ENCODE data around the gene RNASEH2A.

- no peak for TF ChIP-seq CTCF (IDR thresholded peaks at IDR 0.05)
- no peak for TF ChIP-seq POLR2A (IDR thresholded peaks at IDR 0.05)
These were observed 27.0 kb downstream of the RNASEH2A start for GRCh38 chr19:12833418-12833737.

All from uterus (tissue), 2 donors.